GM10266 (cell line): ENCODE measurements around the gene GALNT17.

Source experiments
- DNase-seq: peaks from one replicate; pipeline ENCODE4 v3.0.0; 2012; ENCODE audit errors: extremely low spot score
- CTCF ChIP-seq: IDR thresholded peaks from 2 replicates; pipeline ENCODE4 v1.5.1; 2012; ENCODE audit warnings: mild to moderate bottlenecking, low read depth; ENCODE audit not compliant: control insufficient read depth, insufficient read depth; ENCODE audit errors: missing control alignments

Gene GALNT17

GRCh38 chr7:71541707-71542353, 409.9 kb downstream of the GALNT17 start:
- no peak for TF ChIP-seq CTCF
- DNase-seq: no peak

GRCh38 chr7:71543396-71543795, 411.5 kb downstream of the GALNT17 start:
- DNase-seq: no peak
- TF ChIP-seq CTCF: no peak

GRCh38 chr7:71544816-71545215, 412.9 kb downstream of the GALNT17 start:
- TF ChIP-seq CTCF: no peak
- DNase-seq: no peak

GRCh38 chr7:71547426-71547825, 415.5 kb downstream of the GALNT17 start:
- DNase-seq: no peak
- no peak for TF ChIP-seq CTCF

GRCh38 chr7:71548746-71549145, 416.8 kb downstream of the GALNT17 start:
- no peak for DNase-seq
- no peak for TF ChIP-seq CTCF

GRCh38 chr7:71553306-71553705, 421.4 kb downstream of the GALNT17 start:
- TF ChIP-seq CTCF: no peak
- no peak for DNase-seq

GRCh38 chr7:71555758-71556157, 423.8 kb downstream of the GALNT17 start:
- DNase-seq: no peak

More at GRCh38 chr7:71555758-71556157, 423.8 kb downstream of the GALNT17 start:
- TF ChIP-seq CTCF: no peak
